DND-41 (cell line): Measurements from ENCODE around the gene LSM14A.

ENCODE experiments used
- CTCF ChIP-seq: IDR thresholded peaks from 2 replicates; pipeline ENCODE4 v1.5.1; 2012; ENCODE audit warnings: borderline replicate concordance, low read length, moderate library complexity, mild to moderate bottlenecking; ENCODE audit not compliant: poor library complexity, severe bottlenecking; ENCODE audit errors: extremely low read depth
- EZH2 ChIP-seq: IDR thresholded peaks from 3 replicates; pipeline ENCODE4 v1.6.1; 2012; ENCODE audit warnings: borderline replicate concordance, low read depth, mild to moderate bottlenecking, moderate library complexity, low read length, inconsistent platforms; ENCODE audit not compliant: severe bottlenecking

GRCh38 chr19:34141025-34141424, 31.3 kb upstream of the LSM14A start:
- TF ChIP-seq CTCF: no peak
- no peak for TF ChIP-seq EZH2
